ENCODE measurements around the gene HVCN1.

DNA sequence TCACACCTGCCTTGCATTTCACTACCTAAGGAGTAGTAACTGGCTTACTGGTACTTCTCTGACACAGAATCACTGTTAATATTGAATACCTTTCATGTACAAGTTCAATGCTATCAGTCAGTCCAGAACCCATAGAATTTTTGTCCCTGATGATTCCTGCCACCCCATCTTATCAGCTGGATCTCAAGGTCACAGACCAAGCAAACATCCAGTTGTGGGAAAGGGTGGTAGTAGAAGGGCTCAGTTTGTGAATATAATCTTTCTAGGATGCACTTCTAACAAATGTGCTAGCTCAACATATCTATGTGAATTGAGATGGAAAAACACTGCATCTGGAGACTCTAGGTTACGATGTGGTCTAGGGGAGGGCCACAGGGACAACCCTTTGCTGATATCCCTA lies 39.7 kb upstream of the HVCN1 start:
- TF ChIP-seq, protein P1, sequence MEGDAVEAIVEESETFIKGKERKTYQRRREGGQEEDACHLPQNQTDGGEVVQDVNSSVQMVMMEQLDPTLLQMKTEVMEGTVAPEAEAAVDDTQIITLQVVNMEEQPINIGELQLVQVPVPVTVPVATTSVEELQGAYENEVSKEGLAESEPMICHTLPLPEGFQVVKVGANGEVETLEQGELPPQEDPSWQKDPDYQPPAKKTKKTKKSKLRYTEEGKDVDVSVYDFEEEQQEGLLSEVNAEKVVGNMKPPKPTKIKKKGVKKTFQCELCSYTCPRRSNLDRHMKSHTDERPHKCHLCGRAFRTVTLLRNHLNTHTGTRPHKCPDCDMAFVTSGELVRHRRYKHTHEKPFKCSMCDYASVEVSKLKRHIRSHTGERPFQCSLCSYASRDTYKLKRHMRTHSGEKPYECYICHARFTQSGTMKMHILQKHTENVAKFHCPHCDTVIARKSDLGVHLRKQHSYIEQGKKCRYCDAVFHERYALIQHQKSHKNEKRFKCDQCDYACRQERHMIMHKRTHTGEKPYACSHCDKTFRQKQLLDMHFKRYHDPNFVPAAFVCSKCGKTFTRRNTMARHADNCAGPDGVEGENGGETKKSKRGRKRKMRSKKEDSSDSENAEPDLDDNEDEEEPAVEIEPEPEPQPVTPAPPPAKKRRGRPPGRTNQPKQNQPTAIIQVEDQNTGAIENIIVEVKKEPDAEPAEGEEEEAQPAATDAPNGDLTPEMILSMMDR (IDR thresholded peaks at IDR 0.05; ENCODE audit: low read depth, low read length), result no peak
- no peak for TF ChIP-seq EZH2phosphoT487 (IDR thresholded peaks at IDR 0.05; ENCODE audit: low read depth)

All from OCI-LY3 (cell line).